Measurements from ENCODE around the gene ZNF548. TPM values are rescaled to one million over a fixed set of nuclear protein-coding genes. Genes with fewer than 3 reads are reported as not detected.
A peak's percentile ranks its signal among the peaks of the same experiment; 100 is the strongest.

The ZNF548 gene
- total RNA-seq, 1 donor from 2014 or later, result 27.7 TPM

DNA sequence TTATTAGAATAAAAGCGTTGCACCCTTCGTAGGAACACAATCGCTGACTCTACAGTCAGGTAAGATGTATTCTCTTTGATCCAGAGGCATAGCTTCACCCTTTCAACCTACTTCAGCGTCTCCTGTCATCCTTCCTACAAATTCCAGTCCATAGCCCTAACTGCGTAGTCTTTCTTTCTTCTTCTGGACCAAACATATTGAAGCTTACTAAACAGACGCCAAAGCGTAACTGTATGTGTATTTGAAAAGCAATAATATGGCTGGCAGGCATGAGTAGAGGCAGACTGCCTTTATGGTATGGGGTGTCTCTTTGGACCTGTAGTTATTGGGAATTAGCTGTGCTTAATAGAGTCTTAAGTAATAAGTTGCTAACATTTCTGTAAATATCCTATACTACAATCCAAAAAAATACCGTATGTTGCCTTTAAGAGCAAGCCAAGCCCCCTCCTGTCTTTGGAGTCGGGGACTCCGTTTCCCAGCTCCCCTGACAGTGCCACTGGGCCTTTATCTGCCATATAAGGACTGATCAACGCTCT lies 392 bp upstream of the ZNF548 start:
- peak overlapping the region; percentile 89 to 96 (median 94) for H3K9ac ChIP-seq (ENCODE audit: low read depth in 1 of 3, low read length in 3 of 3)
- H3K36me3 ChIP-seq (ENCODE audit: control insufficient read depth in 3 of 3, insufficient read depth in 3 of 3, low read length in 3 of 3), result peaks cover 9 to 12% (median 12%) of the 10 kb centered on the region in 3 donors
- peak overlapping the region; percentile 98 for H3K27ac ChIP-seq (ENCODE audit: low read depth, low read length)
- no peaks in the 10 kb centered on the region for H3K27me3 ChIP-seq (ENCODE audit: control insufficient read depth in 3 of 3, insufficient read depth in 3 of 3, low read length in 3 of 3)
- H3K9me3 ChIP-seq (ENCODE audit: control insufficient read depth in 3 of 3, low read length in 3 of 3), result no peaks in the 10 kb centered on the region
- peaks cover 13 to 22% (median 16%) of the 10 kb centered on the region in 3 donors for H3K4me1 ChIP-seq (ENCODE audit: control insufficient read depth in 3 of 3, insufficient read depth in 3 of 3, low read length in 3 of 3)
- peak overlapping the region; percentile 82 to 95 (median 93) for H3K4me3 ChIP-seq (ENCODE audit: low read length in 3 of 3)

- H3K9me3 ChIP-seq (ENCODE audit: control insufficient read depth in 3 of 3, low read length in 3 of 3), result peaks cover 2 to 8% (median 5%) of the 10 kb centered on the region in 3 donors
- H3K4me3 ChIP-seq (ENCODE audit: low read length in 3 of 3), result no peak overlapping the region
- H3K27ac ChIP-seq (ENCODE audit: low read depth, low read length), result no peak overlapping the region
- H3K36me3 ChIP-seq (ENCODE audit: control insufficient read depth in 3 of 3, insufficient read depth in 3 of 3, low read length in 3 of 3), result peaks cover 50 to 56% (median 54%) of the 10 kb centered on the region in 3 donors
- peaks cover 4 to 10% (median 7%) of the 10 kb centered on the region in 3 donors for H3K4me1 ChIP-seq (ENCODE audit: control insufficient read depth in 3 of 3, insufficient read depth in 3 of 3, low read length in 3 of 3)
- no peak overlapping the region for H3K9ac ChIP-seq (ENCODE audit: low read depth in 1 of 3, low read length in 3 of 3)
- H3K27me3 ChIP-seq (ENCODE audit: control insufficient read depth in 3 of 3, insufficient read depth in 3 of 3, low read length in 3 of 3), result no peaks in the 10 kb centered on the region
Observed at GRCh38 chr19:57395710-57396109, 6.1 kb downstream of the ZNF548 start.

GRCh38 chr19:57398868-57399267 lies 9.2 kb downstream of the ZNF548 start:
- H3K27me3 ChIP-seq (ENCODE audit: control insufficient read depth in 3 of 3, insufficient read depth in 3 of 3, low read length in 3 of 3), result no peaks in the 10 kb centered on the region
- no peak overlapping the region for H3K4me3 ChIP-seq (ENCODE audit: low read length in 3 of 3)
- peaks cover 0 to 3% (median 0%) of the 10 kb centered on the region in 3 donors for H3K4me1 ChIP-seq (ENCODE audit: control insufficient read depth in 3 of 3, insufficient read depth in 3 of 3, low read length in 3 of 3)
- H3K9ac ChIP-seq (ENCODE audit: low read depth in 1 of 3, low read length in 3 of 3), result no peak overlapping the region
- H3K9me3 ChIP-seq (ENCODE audit: control insufficient read depth in 3 of 3, low read length in 3 of 3), result peaks cover 2 to 8% (median 5%) of the 10 kb centered on the region in 3 donors
- H3K27ac ChIP-seq (ENCODE audit: low read depth, low read length), result no peak overlapping the region
- peaks cover 45 to 54% (median 49%) of the 10 kb centered on the region in 3 donors for H3K36me3 ChIP-seq (ENCODE audit: control insufficient read depth in 3 of 3, insufficient read depth in 3 of 3, low read length in 3 of 3)

- Histone ChIP-seq H3K4me1 (ENCODE audit: control insufficient read depth in 3 of 3, insufficient read depth in 3 of 3, low read length in 3 of 3) (no peaks in the 10 kb centered on the region), H3K27me3 (ENCODE audit: control insufficient read depth in 3 of 3, insufficient read depth in 3 of 3, low read length in 3 of 3) (no peaks in the 10 kb centered on the region), H3K27ac (ENCODE audit: low read depth, low read length) (no peak overlapping the region), H3K36me3 (ENCODE audit: control insufficient read depth in 3 of 3, insufficient read depth in 3 of 3, low read length in 3 of 3) (peaks cover 10 to 15% (median 11%) of the 10 kb centered on the region in 3 donors), H3K4me3 (ENCODE audit: low read length in 3 of 3) (no peak overlapping the region), H3K9ac (ENCODE audit: low read depth in 1 of 3, low read length in 3 of 3) (no peak overlapping the region), H3K9me3 (ENCODE audit: control insufficient read depth in 3 of 3, low read length in 3 of 3) (no peaks in the 10 kb centered on the region)
Observed at GRCh38 chr19:57403737-57404563, 14.3 kb downstream of the ZNF548 start.

DNA sequence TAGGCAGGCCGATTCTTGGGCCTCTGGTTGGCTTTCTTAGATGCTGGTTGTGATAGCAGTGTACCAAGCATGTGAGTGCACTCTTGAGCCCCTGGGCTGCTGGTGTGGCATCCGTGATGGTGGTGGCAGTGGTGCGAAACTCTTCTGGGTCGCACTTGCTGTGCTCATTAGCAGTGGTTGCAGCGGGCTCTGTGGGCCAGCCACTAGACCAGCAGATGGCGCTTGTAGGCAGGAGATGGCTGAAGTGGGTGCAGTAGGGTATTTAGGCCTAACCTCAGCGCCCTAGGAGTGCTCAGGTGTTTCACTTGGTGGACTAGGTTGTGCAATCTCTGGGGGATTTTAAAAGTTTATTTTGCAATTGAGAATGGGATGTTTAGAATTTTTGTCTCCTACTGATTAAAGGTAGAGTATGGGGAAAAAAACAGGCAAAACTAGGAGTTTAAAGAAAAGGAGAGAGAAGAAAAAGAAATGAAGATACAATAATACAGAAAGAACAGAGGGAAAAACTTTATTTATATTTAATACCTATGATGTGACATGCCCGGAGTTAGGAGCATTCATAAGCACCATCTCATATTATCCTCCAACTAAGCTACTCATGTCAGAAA lies 17.0 kb downstream of the ZNF548 start:
- H3K4me3 ChIP-seq (ENCODE audit: low read length in 3 of 3), result no peak overlapping the region
- H3K4me1 ChIP-seq (ENCODE audit: control insufficient read depth in 3 of 3, insufficient read depth in 3 of 3, low read length in 3 of 3), result peaks cover 7 to 11% (median 7%) of the 10 kb centered on the region in 3 donors
- H3K36me3 ChIP-seq (ENCODE audit: control insufficient read depth in 3 of 3, insufficient read depth in 3 of 3, low read length in 3 of 3), result peaks cover 2 to 6% (median 3%) of the 10 kb centered on the region in 3 donors
- no peaks in the 10 kb centered on the region for H3K27me3 ChIP-seq (ENCODE audit: control insufficient read depth in 3 of 3, insufficient read depth in 3 of 3, low read length in 3 of 3)
- H3K27ac ChIP-seq (ENCODE audit: low read depth, low read length), result no peak overlapping the region
- peak overlapping the region in 1 of 3 donors; percentile 52 for H3K9ac ChIP-seq (ENCODE audit: low read depth in 1 of 3, low read length in 3 of 3)
- no peaks in the 10 kb centered on the region for H3K9me3 ChIP-seq (ENCODE audit: control insufficient read depth in 3 of 3, low read length in 3 of 3)

DNA sequence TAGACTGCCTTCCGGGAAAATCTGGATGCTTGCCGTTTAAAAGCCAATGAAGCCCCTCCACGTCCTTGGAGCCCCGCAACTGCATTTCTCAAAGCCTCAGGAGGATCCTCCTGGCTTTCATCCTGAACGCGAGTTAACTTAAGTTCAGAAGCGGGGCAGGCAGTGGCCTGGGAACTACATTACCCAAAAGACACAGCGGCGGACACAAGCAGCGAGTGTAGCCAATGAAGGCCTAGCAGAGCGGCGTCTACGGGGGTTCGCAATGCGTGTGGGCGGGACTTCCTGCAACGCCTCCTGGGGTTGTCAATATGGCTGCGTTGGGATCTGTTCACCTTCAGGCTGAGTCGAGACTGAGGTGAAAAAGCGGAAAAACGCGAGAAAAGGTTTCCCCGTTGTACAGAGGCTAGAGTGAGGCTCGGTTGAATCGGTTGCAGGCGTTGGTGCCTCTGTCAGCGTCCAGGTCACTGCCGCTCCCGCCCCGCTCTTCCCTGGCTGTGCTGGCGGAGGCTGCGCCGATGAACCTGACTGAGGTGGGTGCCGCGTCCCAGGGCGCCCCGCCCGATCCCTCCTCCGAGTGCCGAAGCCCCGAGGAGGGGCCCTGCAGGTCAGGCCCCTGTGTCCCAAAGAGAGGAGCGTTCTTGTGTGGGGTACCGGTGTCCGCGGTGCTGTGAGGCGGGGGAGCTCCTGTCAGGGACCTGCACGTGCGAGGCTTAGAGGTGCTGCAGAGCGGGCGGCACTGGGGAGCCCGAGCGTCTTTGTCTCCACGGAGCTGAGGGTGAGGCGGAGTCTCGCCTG lies 21.4 kb downstream of the ZNF548 start, which contains the start of gene ZNF17:
ZNF17 (plus strand) TSS at position 285 of the 795 bp plus-strand sequence. CDS start 2,455 bp downstream, outside the sequence.
- Histone ChIP-seq H3K4me1 (ENCODE audit: control insufficient read depth in 3 of 3, insufficient read depth in 3 of 3, low read length in 3 of 3) (peaks cover 15 to 21% (median 16%) of the 10 kb centered on the region in 3 donors), H3K9ac (ENCODE audit: low read depth in 1 of 3, low read length in 3 of 3) (peak within 1 kb of the TSS; percentile 94 to 96 (median 94)), H3K27ac (ENCODE audit: low read depth, low read length) (peak within 1 kb of the TSS; percentile 79), H3K27me3 (ENCODE audit: control insufficient read depth in 3 of 3, insufficient read depth in 3 of 3, low read length in 3 of 3) (no peaks in the 10 kb centered on the region), H3K36me3 (ENCODE audit: control insufficient read depth in 3 of 3, insufficient read depth in 3 of 3, low read length in 3 of 3) (peaks cover 16 to 22% (median 21%) of the 10 kb centered on the region in 3 donors), H3K4me3 (ENCODE audit: low read length in 3 of 3) (peak within 1 kb of the TSS; percentile 97 to 99 (median 99)), H3K9me3 (ENCODE audit: control insufficient read depth in 3 of 3, low read length in 3 of 3) (no peaks in the 10 kb centered on the region)

GRCh38 chr19:57419439-57419838 lies 29.8 kb downstream of the ZNF548 start:
- peaks cover 6 to 19% (median 8%) of the 10 kb centered on the region in 3 donors for H3K9me3 ChIP-seq (ENCODE audit: control insufficient read depth in 3 of 3, low read length in 3 of 3)
- H3K4me1 ChIP-seq (ENCODE audit: control insufficient read depth in 3 of 3, insufficient read depth in 3 of 3, low read length in 3 of 3), result no peaks in the 10 kb centered on the region

GRCh38 chr19:57421037-57421436 lies 31.4 kb downstream of the ZNF548 start:
- Histone ChIP-seq H3K9me3 (ENCODE audit: control insufficient read depth in 3 of 3, low read length in 3 of 3) (peaks cover 6 to 19% (median 8%) of the 10 kb centered on the region in 3 donors), H3K27ac (ENCODE audit: low read depth, low read length) (no peak overlapping the region), H3K36me3 (ENCODE audit: control insufficient read depth in 3 of 3, insufficient read depth in 3 of 3, low read length in 3 of 3) (peaks cover 34 to 42% (median 39%) of the 10 kb centered on the region in 3 donors)

More at GRCh38 chr19:57419439-57419838, 29.8 kb downstream of the ZNF548 start:
- Histone ChIP-seq H3K36me3 (ENCODE audit: control insufficient read depth in 3 of 3, insufficient read depth in 3 of 3, low read length in 3 of 3) (peaks cover 42 to 55% (median 50%) of the 10 kb centered on the region in 3 donors), H3K4me3 (ENCODE audit: low read length in 3 of 3) (peak overlapping the region in 1 of 3 donors; percentile 1), H3K9ac (ENCODE audit: low read depth in 1 of 3, low read length in 3 of 3) (no peak overlapping the region), H3K27me3 (ENCODE audit: control insufficient read depth in 3 of 3, insufficient read depth in 3 of 3, low read length in 3 of 3) (no peaks in the 10 kb centered on the region), H3K27ac (ENCODE audit: low read depth, low read length) (no peak overlapping the region)

GRCh38 chr19:57434386-57435061 lies 44.9 kb downstream of the ZNF548 start:
- Histone ChIP-seq H3K4me1 (ENCODE audit: control insufficient read depth in 3 of 3, insufficient read depth in 3 of 3, low read length in 3 of 3) (peaks cover 12 to 20% (median 16%) of the 10 kb centered on the region in 3 donors), H3K27me3 (ENCODE audit: control insufficient read depth in 3 of 3, insufficient read depth in 3 of 3, low read length in 3 of 3) (no peaks in the 10 kb centered on the region), H3K4me3 (ENCODE audit: low read length in 3 of 3) (peak overlapping the region; percentile 83 to 93 (median 93)), H3K9ac (ENCODE audit: low read depth in 1 of 3, low read length in 3 of 3) (peak overlapping the region; percentile 81 to 89 (median 82)), H3K27ac (ENCODE audit: low read depth, low read length) (no peak overlapping the region), H3K36me3 (ENCODE audit: control insufficient read depth in 3 of 3, insufficient read depth in 3 of 3, low read length in 3 of 3) (peaks cover 6 to 10% (median 7%) of the 10 kb centered on the region in 3 donors), H3K9me3 (ENCODE audit: control insufficient read depth in 3 of 3, low read length in 3 of 3) (peaks cover 0 to 2% (median 0%) of the 10 kb centered on the region in 3 donors)

More at GRCh38 chr19:57421037-57421436, 31.4 kb downstream of the ZNF548 start:
- Histone ChIP-seq H3K9ac (ENCODE audit: low read depth in 1 of 3, low read length in 3 of 3) (no peak overlapping the region), H3K4me1 (ENCODE audit: control insufficient read depth in 3 of 3, insufficient read depth in 3 of 3, low read length in 3 of 3) (no peaks in the 10 kb centered on the region), H3K4me3 (ENCODE audit: low read length in 3 of 3) (no peak overlapping the region), H3K27me3 (ENCODE audit: control insufficient read depth in 3 of 3, insufficient read depth in 3 of 3, low read length in 3 of 3) (no peaks in the 10 kb centered on the region)
